Lower lobe of right lung (tissue), 2 donors: Measurements from ENCODE around the gene AGBL3. TPM values are rescaled to one million over a fixed set of nuclear protein-coding genes. Genes with fewer than 3 reads are reported as not detected.

Experiments
- ATAC-seq, 2 donors: fragments of 200-7000 bp; cut with Tn5 transposase; one replicate each; pipeline ENCODE4 v1.9.1; 2020 to 2022; ENCODE audit warnings: mild to moderate bottlenecking in 2 of 2, moderate library complexity in 2 of 2
- DNase-seq: peaks from one replicate; pipeline ENCODE4 v3.0.0-alpha.2; 2020
- H3K27ac ChIP-seq: fragments of 200-600 bp; one replicate; pipeline ENCODE4 v1.8.0; 2022
- H3K27me3 ChIP-seq: fragments of 200-600 bp; one replicate; pipeline ENCODE4 v1.8.0; 2022; ENCODE audit warnings: low read depth
- H3K36me3 ChIP-seq: fragments of 200-600 bp; one replicate; pipeline ENCODE4 v1.8.0; 2022; ENCODE audit warnings: mild to moderate bottlenecking
- H3K4me1 ChIP-seq: fragments of 200-600 bp; one replicate; pipeline ENCODE4 v1.8.0; 2022
- H3K4me3 ChIP-seq: fragments of 200-600 bp; one replicate; pipeline ENCODE4 v1.8.0; 2022; ENCODE audit warnings: mild to moderate bottlenecking
- H3K9me3 ChIP-seq: fragments of 200-600 bp; one replicate; pipeline ENCODE4 v1.8.0; 2022
- intact Hi-C: fragments of 100-400 bp; cut with DNase I; formaldehyde crosslinking; loops from one replicate; pipeline ENCODE4 v1.11.0; 2022
- total RNA-seq: library from RNA; stranded (reverse); fragmentation: NEBNext Ultra II Directional; extraction: Animal tissue kit (Norgen Biotek cat#: 25700); gene quantifications from one replicate; pipeline ENCODE4 v1.2.1, GENCODE V29; 2021
- TF ChIP-seq, protein P1 (sequence below): fragments of 200-600 bp; IDR thresholded peaks from one replicate; pipeline ENCODE4 v1.8.0; 2022; ENCODE audit warnings: antibody characterized with exemption, mild to moderate bottlenecking
- donor health status: DM: no; HTN: yes; CAD: no; lungs with severe emphysema.

Gene AGBL3
- total RNA-seq, 1 donor from 2014 or later: 6.1 TPM

- intact Hi-C loops: no loop called here
- no peaks in the 10 kb centered on the region for H3K4me1 ChIP-seq
- H3K27ac ChIP-seq: no peak overlapping the region
- H3K36me3 ChIP-seq: peaks cover 55% of the 10 kb centered on the region
- DNase-seq: no peak
- ATAC-seq: no peak
- H3K4me3 ChIP-seq: no peak overlapping the region
- TF ChIP-seq, protein P1, sequence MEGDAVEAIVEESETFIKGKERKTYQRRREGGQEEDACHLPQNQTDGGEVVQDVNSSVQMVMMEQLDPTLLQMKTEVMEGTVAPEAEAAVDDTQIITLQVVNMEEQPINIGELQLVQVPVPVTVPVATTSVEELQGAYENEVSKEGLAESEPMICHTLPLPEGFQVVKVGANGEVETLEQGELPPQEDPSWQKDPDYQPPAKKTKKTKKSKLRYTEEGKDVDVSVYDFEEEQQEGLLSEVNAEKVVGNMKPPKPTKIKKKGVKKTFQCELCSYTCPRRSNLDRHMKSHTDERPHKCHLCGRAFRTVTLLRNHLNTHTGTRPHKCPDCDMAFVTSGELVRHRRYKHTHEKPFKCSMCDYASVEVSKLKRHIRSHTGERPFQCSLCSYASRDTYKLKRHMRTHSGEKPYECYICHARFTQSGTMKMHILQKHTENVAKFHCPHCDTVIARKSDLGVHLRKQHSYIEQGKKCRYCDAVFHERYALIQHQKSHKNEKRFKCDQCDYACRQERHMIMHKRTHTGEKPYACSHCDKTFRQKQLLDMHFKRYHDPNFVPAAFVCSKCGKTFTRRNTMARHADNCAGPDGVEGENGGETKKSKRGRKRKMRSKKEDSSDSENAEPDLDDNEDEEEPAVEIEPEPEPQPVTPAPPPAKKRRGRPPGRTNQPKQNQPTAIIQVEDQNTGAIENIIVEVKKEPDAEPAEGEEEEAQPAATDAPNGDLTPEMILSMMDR: no peak
- H3K27me3 ChIP-seq: no peaks in the 10 kb centered on the region
- H3K9me3 ChIP-seq: peaks cover 32% of the 10 kb centered on the region
Measured at GRCh38 chr7:135181929-135182678, 195.8 kb downstream of the AGBL3 start.

GRCh38 chr7:135183478-135183877 lies 197.2 kb downstream of the AGBL3 start:
- no peak for ATAC-seq
- no peak for DNase-seq
- Histone ChIP-seq H3K4me3 (no peak overlapping the region), H3K27ac (no peak overlapping the region), H3K9me3 (peaks cover 32% of the 10 kb centered on the region), H3K4me1 (no peaks in the 10 kb centered on the region), H3K27me3 (no peaks in the 10 kb centered on the region), H3K36me3 (peaks cover 69% of the 10 kb centered on the region)
- TF ChIP-seq, protein P1: no peak
- intact Hi-C loops: no loop called here

DNA sequence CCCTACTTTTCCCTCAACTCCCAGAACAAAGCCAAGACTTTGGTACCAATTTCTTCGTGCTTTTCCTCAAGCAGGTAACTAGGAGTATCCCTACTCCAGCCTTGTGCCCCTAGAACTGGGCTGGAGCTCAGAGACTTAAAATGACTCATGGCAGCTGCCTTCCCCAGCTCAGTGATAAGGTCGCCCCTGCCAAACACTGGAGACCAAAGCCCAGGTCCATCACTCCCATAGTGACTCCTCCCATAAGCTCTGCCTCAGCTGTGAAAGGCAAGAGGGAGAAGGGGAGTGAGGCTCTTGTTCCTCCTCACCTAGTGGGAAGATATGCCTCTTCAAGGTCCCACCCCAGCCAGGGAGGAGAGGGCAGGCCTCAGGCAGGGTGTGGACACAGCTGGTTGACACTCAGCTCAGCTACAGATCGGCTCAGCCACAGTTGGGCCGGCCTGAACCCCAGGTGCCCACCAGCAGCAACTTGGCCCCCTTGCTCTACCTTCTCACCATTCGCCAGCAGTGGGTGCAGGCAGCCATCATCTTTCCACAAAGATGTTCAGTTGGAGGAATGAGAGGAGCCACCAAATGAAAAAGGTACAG lies 198.0 kb downstream of the AGBL3 start:
- ATAC-seq (no peak), DNase-seq (no peak)
- intact Hi-C loops: no loop called here
- Histone ChIP-seq H3K27me3 (no peaks in the 10 kb centered on the region), H3K4me3 (no peak overlapping the region), H3K27ac (no peak overlapping the region), H3K36me3 (peaks cover 78% of the 10 kb centered on the region), H3K4me1 (no peaks in the 10 kb centered on the region), H3K9me3 (peaks cover 32% of the 10 kb centered on the region)
- TF ChIP-seq, protein P1: no peak

Other genes starting within 250 kb of the AGBL3 start
- 140 TPM for gene CALD1, start 206.9 kb upstream of the AGBL3 start, total RNA-seq
- 39.3 TPM for gene TMEM140, start 161.6 kb downstream of the AGBL3 start, total RNA-seq
- 39.6 TPM for gene CYREN, start 184.2 kb downstream of the AGBL3 start, total RNA-seq
- 27.1 TPM for gene WDR91, start 225.0 kb downstream of the AGBL3 start, total RNA-seq
- gene STRA8, start 247.3 kb downstream of the AGBL3 start, total RNA-seq: not detected